ENCODE data around the gene IZUMO2.
"Not testable (repeated sequence)": the region's sequence is repeated elsewhere in the genome, so short reads cannot be mapped to it uniquely, and the experiment has no call there.

The IZUMO2 gene

GRCh38 chr19:50181121-50181520 is 18.0 kb upstream of the IZUMO2 start:
- DNase-seq: no peak

GRCh38 chr19:50178859-50179537 is 15.9 kb upstream of the IZUMO2 start:
- DNase-seq: no peak

- no peak for DNase-seq
These were observed 15.2 kb upstream of the IZUMO2 start for GRCh38 chr19:50178320-50178719.

GRCh38 chr19:50176775-50177174 is 13.7 kb upstream of the IZUMO2 start:
- no peak for DNase-seq

GRCh38 chr19:50175924-50176323 is 12.8 kb upstream of the IZUMO2 start:
- DNase-seq: no peak

- no peak for DNase-seq
These were observed 11.2 kb upstream of the IZUMO2 start for GRCh38 chr19:50174100-50174793.

- peak; percentile 11 for DNase-seq
These were observed 10.0 kb upstream of the IZUMO2 start for GRCh38 chr19:50173127-50173526.

GRCh38 chr19:50172726-50173125 is 9.6 kb upstream of the IZUMO2 start:
- DNase-seq: no peak

GRCh38 chr19:50171752-50172151 is 8.7 kb upstream of the IZUMO2 start:
- no peak for DNase-seq

GRCh38 chr19:50167314-50167721 is 4.2 kb upstream of the IZUMO2 start:
- DNase-seq: no peak

GRCh38 chr19:50159078-50159477 is 4.0 kb downstream of the IZUMO2 start:
- no peak for DNase-seq

GRCh38 chr19:50158577-50158976 is 4.5 kb downstream of the IZUMO2 start:
- DNase-seq: no peak

GRCh38 chr19:50155520-50156109 is 7.5 kb downstream of the IZUMO2 start:
- DNase-seq: no peak

GRCh38 chr19:50154529-50154928 is 8.6 kb downstream of the IZUMO2 start:
- DNase-seq: no peak

- no peak for DNase-seq
These were observed 10.5 kb downstream of the IZUMO2 start for GRCh38 chr19:50152578-50152977.

- DNase-seq: no peak
These were observed 14.6 kb downstream of the IZUMO2 start for GRCh38 chr19:50148528-50148927.

- peak; percentile 71 for DNase-seq
These were observed 15.3 kb downstream of the IZUMO2 start for GRCh38 chr19:50147462-50148423.

- DNase-seq: not testable (repeated sequence)
These were observed 21.2 kb downstream of the IZUMO2 start for GRCh38 chr19:50141921-50142320.

GRCh38 chr19:50140118-50140845 is 22.8 kb downstream of the IZUMO2 start:
- DNase-seq: not testable (repeated sequence)

- DNase-seq: not testable (repeated sequence)
These were observed 26.3 kb downstream of the IZUMO2 start for GRCh38 chr19:50136603-50137365.

- peak; percentile 11 for DNase-seq
These were observed 27.1 kb downstream of the IZUMO2 start for GRCh38 chr19:50135856-50136602.

All from activated CD4-positive, alpha-beta T cell treated with anti-CD3 and anti-CD28 coated beads, Interleukin-10, Interleukin-2, amounts not matched to agents 100 ng/mL and 50 ng/mL, durations not matched to agents 16 hours and 8 hours (primary cell).